GM06990 (cell line): ENCODE measurements around the gene CPT1C.

Source experiments
- DNase-seq: peaks from one replicate; pipeline ENCODE4 v3.0.0-alpha.2; 2011; ENCODE audit not compliant: insufficient read length; ENCODE audit errors: extremely low read depth
- H3K27me3 ChIP-seq: replicated peaks from 2 replicates; pipeline ENCODE4 v1.6.0; 2011; ENCODE audit warnings: low read length; ENCODE audit not compliant: control insufficient read depth, insufficient read depth
- H3K36me3 ChIP-seq: 2 replicates; pipeline ENCODE4 v1.5.1; 2011; ENCODE audit warnings: low read length; ENCODE audit not compliant: control insufficient read depth, insufficient read depth
- H3K4me3 ChIP-seq: replicated peaks from 2 replicates; pipeline ENCODE4 v1.5.1; 2011; ENCODE audit warnings: low read depth, mild to moderate bottlenecking, control low read depth, low read length
- TF ChIP-seq, protein P1 (sequence below): IDR thresholded peaks from 2 replicates; pipeline ENCODE4 v1.5.1; 2011; ENCODE audit warnings: low read length, control low read depth, mild to moderate bottlenecking, inconsistent platforms; ENCODE audit not compliant: insufficient read depth, poor library complexity, severe bottlenecking

CPT1C gene

DNA sequence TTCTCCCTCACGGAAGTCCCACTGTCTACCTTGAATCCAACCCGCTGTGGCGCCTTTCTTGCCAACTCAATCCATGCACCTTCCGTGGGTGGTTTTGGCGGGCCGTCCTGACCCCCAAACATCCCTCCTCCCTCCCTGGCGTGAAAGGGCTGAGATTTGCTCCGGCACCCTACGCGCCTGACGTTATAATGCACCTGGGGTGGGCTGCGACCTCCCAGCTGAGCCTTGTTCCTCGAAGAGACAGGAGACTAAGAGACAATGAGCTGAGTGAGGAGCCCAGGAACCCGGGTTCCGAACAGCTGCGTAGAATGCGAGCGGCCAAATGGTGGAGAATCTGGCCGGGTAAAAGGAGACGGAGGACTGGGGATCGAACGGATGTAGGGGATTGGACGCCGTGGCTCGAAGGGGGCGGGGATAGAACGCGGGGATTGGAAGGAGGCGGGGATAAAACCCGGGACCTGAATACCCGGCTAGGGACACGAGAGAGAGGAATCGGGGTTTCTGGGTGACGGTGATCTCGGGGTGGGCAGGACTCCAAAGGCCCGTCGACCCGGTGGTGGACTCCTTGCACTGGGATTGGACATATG, at the start of gene CPT1C:
Gene CPT1C (plus strand): TSS at position 461 of the 587 bp plus-strand sequence. CDS start 1,137 bp downstream, outside the sequence.
- Histone ChIP-seq H3K4me3 (no peak within 1 kb of the TSS), H3K36me3 (peaks cover 19% of the 10 kb centered on the region), H3K27me3 (no peaks in the 10 kb centered on the region)
- TF ChIP-seq, protein P1, sequence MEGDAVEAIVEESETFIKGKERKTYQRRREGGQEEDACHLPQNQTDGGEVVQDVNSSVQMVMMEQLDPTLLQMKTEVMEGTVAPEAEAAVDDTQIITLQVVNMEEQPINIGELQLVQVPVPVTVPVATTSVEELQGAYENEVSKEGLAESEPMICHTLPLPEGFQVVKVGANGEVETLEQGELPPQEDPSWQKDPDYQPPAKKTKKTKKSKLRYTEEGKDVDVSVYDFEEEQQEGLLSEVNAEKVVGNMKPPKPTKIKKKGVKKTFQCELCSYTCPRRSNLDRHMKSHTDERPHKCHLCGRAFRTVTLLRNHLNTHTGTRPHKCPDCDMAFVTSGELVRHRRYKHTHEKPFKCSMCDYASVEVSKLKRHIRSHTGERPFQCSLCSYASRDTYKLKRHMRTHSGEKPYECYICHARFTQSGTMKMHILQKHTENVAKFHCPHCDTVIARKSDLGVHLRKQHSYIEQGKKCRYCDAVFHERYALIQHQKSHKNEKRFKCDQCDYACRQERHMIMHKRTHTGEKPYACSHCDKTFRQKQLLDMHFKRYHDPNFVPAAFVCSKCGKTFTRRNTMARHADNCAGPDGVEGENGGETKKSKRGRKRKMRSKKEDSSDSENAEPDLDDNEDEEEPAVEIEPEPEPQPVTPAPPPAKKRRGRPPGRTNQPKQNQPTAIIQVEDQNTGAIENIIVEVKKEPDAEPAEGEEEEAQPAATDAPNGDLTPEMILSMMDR: no peak
- DNase-seq: no peak

DNA sequence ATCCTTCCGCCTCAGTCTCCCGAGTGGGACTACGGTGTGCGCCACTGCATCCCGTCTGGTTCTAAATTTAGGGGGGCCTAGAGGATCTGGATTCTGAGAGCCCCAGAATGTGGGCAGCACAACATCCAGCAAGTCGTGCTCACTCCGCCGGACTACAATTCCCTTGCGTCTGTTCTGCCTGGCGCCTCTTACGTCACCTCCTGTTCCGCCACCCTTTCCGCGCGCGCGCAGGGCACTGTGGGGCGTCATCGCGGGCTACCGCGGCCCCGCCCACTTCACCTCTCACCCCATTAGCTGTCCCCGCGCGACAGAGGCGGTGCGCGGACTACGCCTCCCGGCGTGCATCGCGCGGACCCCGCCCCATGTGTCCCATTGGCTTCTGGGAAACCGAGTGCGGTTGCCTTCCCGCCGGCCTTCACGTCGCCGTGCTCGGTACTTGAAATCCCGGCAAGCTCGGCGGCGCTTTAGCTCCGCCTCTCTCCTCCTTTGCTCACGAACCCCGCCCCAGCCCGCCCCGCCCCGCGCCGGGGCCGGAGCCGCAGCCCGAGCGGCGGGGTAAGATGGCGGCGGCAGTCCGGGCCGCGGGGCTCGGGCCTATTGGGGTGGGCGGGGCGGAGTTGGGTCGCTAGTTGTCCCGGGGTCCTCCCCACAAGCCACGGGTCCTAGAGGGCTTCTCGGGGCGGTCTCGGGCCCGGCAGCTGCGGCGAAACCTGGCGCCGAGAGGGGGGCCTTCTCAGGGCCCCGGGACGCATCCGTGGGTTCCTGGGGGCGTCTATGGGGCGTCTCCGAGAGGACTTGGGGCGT, 49.0 kb upstream of the CPT1C start, which contains the start of gene SCAF1:
Gene SCAF1 (plus strand): TSS at position 522 of the 804 bp plus-strand sequence. CDS start 2,818 bp downstream, outside the sequence.
- Histone ChIP-seq H3K4me3 (peak within 1 kb of the TSS; percentile 82), H3K36me3 (peaks cover 10% of the 10 kb centered on the region), H3K27me3 (no peaks in the 10 kb centered on the region)
- peak; percentile 100 for DNase-seq
- TF ChIP-seq, protein P1: no peak

DNA sequence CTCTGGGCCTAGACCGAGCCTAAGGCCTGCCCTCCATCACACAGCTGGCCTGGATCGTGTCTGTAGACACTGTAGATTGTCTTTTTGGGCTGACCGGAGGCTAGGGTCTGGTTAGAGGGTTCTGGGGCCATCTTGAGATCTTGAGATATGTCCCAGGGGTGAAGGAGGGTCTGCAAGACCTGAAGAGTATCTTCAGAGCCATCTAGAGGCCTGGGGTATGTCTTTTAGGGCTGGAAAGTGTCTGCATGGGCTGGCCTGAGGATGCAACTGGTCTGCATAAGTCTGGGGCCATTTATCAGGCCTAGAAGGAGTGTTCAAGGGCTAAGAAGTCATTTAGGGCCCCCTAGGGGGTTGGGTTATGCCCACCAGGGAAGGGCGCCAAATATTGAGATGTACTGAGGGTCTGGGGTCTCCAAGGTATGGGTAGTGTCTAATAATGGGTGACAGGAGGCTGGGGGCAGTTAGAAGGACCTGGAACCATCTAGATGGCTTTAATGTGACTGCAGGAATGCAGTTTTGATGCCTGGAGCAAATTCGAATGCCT, 48.4 kb upstream of the CPT1C start:
- Histone ChIP-seq H3K36me3 (peaks cover 13% of the 10 kb centered on the region), H3K4me3 (peak overlapping the region; percentile 82), H3K27me3 (no peaks in the 10 kb centered on the region)
- TF ChIP-seq, protein P1: no peak
- DNase-seq: no peak

DNA sequence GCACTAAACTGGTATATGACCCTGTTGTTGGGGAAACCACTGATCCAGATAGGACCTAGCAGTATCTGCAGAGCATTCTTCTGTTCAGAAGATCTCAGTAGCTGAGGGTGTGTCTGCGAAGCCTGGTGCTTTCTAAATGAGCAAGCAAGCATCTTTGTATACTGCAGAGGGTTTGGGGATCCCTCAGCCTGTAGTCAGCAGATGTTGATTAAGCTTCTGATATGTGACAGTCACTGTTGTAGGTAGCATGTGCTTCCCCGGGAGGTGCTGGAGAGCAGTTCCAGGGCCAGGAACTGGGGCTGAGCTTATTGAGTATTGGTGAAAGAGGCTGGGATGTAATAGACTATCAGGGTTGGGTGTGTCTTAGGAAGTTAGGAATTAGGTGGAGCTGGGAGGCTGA, 47.5 kb upstream of the CPT1C start:
- H3K36me3 ChIP-seq: peaks cover 13% of the 10 kb centered on the region
- H3K27me3 ChIP-seq: no peaks in the 10 kb centered on the region
- peak overlapping the region; percentile 16 for H3K4me3 ChIP-seq
- DNase-seq: no peak
- TF ChIP-seq, protein P1: no peak

GRCh38 chr19:49645592-49645991, 45.3 kb upstream of the CPT1C start:
- TF ChIP-seq, protein P1: no peak

More at GRCh38 chr19:49645592-49645991, 45.3 kb upstream of the CPT1C start:
- H3K27me3 ChIP-seq: no peaks in the 10 kb centered on the region
- DNase-seq: no peak
- peaks cover 22% of the 10 kb centered on the region for H3K36me3 ChIP-seq
- H3K4me3 ChIP-seq: no peak overlapping the region
